Testis (tissue), 2 donors: Measurements from ENCODE around the gene HMX1.

ENCODE experiments used
- POLR2A ChIP-seq: fragments of 450-650 bp; IDR thresholded peaks from one replicate; pipeline ENCODE4 v1.6.1; 2017; ENCODE audit warnings: antibody characterized with exemption, mild to moderate bottlenecking, moderate library complexity
- TF ChIP-seq, protein P1 (sequence below), 3 experiments: fragments of 450-650 bp in 2 of 3; fragments of 200-600 bp in 1 of 3; sonication (generic) in 1 of 3; IDR thresholded peaks; one replicate each; pipeline ENCODE4 v1.5.1; 2016 to 2019; ENCODE audit warnings: antibody characterized with exemption in 3 of 3, mild to moderate bottlenecking in 2 of 3, moderate library complexity in 1 of 3

DNA sequence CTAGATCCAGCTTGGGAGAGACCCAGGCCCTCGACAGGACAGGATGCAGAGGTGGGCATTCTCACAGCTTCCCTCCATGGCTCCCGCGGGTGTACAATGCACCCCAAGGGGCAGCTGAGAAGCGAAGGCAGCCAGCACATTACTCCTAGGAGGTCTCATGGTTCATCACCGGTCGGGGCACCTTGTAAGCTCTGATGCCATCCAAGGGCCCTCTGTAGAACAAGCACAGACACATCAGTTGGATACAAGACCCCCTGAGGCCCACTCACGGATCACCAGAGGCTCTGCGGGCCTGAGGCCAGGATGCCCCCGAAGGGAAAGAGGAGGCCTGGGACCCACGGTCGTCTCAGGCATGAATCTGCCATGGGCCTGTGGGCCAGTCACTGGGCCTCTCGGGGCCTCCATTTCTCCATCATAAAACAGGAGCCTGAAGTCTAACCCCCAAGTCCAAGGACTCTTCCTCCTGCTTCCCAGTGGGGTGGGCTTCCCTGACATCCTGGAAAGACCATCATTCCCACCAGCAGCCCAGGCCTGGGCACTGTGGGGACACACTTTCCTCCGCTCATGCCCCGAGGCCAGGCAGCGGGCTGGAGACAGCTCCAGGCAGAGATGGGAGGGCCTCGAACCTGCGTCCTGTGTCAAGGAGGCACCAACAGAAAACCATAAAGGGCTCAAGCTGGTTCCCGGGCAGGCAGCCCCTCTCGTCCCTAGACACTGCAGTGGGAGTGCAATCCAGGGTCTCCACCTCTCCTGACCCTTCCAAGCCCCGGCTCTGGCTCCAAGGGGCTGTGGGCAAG lies 20.1 kb downstream of the HMX1 start:
- TF ChIP-seq, protein P1, sequence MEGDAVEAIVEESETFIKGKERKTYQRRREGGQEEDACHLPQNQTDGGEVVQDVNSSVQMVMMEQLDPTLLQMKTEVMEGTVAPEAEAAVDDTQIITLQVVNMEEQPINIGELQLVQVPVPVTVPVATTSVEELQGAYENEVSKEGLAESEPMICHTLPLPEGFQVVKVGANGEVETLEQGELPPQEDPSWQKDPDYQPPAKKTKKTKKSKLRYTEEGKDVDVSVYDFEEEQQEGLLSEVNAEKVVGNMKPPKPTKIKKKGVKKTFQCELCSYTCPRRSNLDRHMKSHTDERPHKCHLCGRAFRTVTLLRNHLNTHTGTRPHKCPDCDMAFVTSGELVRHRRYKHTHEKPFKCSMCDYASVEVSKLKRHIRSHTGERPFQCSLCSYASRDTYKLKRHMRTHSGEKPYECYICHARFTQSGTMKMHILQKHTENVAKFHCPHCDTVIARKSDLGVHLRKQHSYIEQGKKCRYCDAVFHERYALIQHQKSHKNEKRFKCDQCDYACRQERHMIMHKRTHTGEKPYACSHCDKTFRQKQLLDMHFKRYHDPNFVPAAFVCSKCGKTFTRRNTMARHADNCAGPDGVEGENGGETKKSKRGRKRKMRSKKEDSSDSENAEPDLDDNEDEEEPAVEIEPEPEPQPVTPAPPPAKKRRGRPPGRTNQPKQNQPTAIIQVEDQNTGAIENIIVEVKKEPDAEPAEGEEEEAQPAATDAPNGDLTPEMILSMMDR (IDR thresholded peaks at IDR 0.05) = no peak
- TF ChIP-seq POLR2A = no peak
